Activated naive CD4-positive, alpha-beta T cell treated with anti-CD3 and anti-CD28 coated beads for 36 hours (primary cell): ENCODE data around the gene POSTN. TPM values are rescaled to one million over a fixed set of nuclear protein-coding genes. Genes with fewer than 3 reads are reported as not detected.

Source experiments
- CTCF ChIA-PET: fragments of 350-600 bp; sonication (Branson Sonifier 250); formaldehyde crosslinking; loops from one replicate; lab custom pipeline; 2021; ENCODE audit warnings: antibody characterized with exemption; lab: Charles Lee
- DNase-seq: peaks from one replicate; pipeline ENCODE4 v3.0.0-alpha.2; 2020
- H3K27ac Mint-ChIP-seq: one replicate; pipeline ENCODE4 v1.8.0; 2021; ENCODE audit warnings: mild to moderate bottlenecking, mixed read lengths
- H3K27me3 Mint-ChIP-seq: one replicate; pipeline ENCODE4 v1.8.0; 2021; ENCODE audit warnings: low read depth, mixed read lengths
- H3K36me3 Mint-ChIP-seq: one replicate; pipeline ENCODE4 v1.8.0; 2021; ENCODE audit warnings: low read depth, mixed read lengths
- H3K4me1 Mint-ChIP-seq: one replicate; pipeline ENCODE4 v1.8.0; 2021; ENCODE audit warnings: low read depth, mixed read lengths
- H3K4me3 Mint-ChIP-seq: one replicate; pipeline ENCODE4 v1.8.0; 2021; ENCODE audit warnings: mild to moderate bottlenecking, moderate library complexity, mixed read lengths
- H3K9me3 Mint-ChIP-seq: one replicate; pipeline ENCODE4 v1.8.0; 2021; ENCODE audit warnings: mixed read lengths
- intact Hi-C: fragments of 100-400 bp; cut with micrococcal nuclease; formaldehyde crosslinking; loops from one replicate; pipeline ENCODE4 v1.15.1; 2023
- total RNA-seq, 2 experiments: library from RNA; stranded (reverse); gene quantifications; one replicate each; pipeline ENCODE4 v1.2.3, GENCODE V29; 2021

The POSTN gene
- total RNA-seq, 2 experiments from 2014 or later, result not detected

DNA sequence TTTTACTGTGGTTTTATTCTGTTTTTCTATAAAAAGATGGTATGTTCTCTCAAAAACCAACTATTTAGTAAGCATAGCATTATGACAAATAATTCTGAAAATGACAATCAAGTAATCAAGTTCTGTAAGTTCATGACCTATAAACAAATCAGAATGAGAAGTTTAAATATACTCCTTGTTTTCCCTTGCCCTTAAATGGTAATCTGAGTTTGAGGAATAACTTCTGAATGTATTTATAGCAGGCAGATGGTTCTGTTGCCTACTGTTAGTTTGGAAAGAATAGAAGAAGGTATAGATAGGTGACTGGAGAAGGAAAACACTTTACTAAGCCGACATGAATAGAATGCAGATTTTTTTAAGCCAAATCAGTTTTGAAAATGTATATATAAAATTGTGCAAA lies 63.9 kb downstream of the POSTN start:
- no peak overlapping the region for H3K4me3 Mint-ChIP-seq
- H3K4me1 Mint-ChIP-seq, result no peaks in the 10 kb centered on the region
- intact Hi-C loops, result no loop called here
- no peaks in the 10 kb centered on the region for H3K36me3 Mint-ChIP-seq
- H3K9me3 Mint-ChIP-seq, result peaks cover 9% of the 10 kb centered on the region
- H3K27ac Mint-ChIP-seq, result no peak overlapping the region
- no peaks in the 10 kb centered on the region for H3K27me3 Mint-ChIP-seq
- CTCF ChIA-PET, result no interaction called here
- no peak for DNase-seq

DNA sequence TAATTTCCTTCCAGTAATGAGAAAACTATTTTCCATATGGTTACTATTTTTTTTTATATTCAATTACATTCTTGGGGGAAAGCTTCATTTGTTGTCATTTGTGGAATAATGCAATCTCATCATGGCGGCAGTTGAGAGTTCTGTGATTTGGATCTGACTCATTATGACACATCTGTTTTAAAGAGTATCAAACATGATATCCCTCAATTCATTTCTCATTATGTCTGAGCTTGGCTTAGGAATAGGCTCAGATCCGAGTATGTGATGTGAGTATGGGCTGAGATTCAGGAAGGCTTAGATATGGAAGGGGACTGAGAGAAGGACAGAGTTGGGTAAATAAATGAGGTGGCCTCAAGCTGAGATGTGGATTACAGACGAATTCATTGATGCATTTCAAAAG lies 64.4 kb downstream of the POSTN start:
- Mint-ChIP-seq H3K27me3 (no peaks in the 10 kb centered on the region), H3K4me1 (no peaks in the 10 kb centered on the region), H3K4me3 (no peak overlapping the region), H3K9me3 (peaks cover 10% of the 10 kb centered on the region), H3K27ac (no peak overlapping the region), H3K36me3 (no peaks in the 10 kb centered on the region)
- DNase-seq, result no peak
- intact Hi-C loops, result no loop called here
- CTCF ChIA-PET, result no interaction called here

DNA sequence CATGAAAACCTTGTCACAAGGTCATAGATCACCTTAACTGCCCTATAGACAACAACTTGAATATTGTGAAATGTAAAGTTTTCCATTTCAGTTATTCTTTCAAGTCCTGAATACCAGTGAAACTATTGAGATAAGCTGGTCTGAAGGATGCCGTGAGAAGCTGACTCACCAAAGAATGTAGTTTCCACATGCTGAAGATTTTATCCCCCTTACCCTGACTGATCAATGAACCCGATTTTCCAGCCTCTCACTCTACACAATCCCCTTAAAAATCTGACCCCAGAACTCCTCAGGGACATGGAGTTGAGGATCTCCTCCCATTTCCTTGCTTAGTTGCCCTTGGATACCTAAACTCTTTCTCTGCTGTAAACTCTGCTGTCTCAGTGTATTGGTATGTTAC lies 67.5 kb downstream of the POSTN start:
- no peaks in the 10 kb centered on the region for H3K36me3 Mint-ChIP-seq
- no peaks in the 10 kb centered on the region for H3K4me1 Mint-ChIP-seq
- no peaks in the 10 kb centered on the region for H3K27me3 Mint-ChIP-seq
- intact Hi-C loops, result no loop called here
- no peak for DNase-seq
- peaks cover 12% of the 10 kb centered on the region for H3K9me3 Mint-ChIP-seq
- no peak overlapping the region for H3K27ac Mint-ChIP-seq
- no peak overlapping the region for H3K4me3 Mint-ChIP-seq
- CTCF ChIA-PET, result no interaction called here

DNA sequence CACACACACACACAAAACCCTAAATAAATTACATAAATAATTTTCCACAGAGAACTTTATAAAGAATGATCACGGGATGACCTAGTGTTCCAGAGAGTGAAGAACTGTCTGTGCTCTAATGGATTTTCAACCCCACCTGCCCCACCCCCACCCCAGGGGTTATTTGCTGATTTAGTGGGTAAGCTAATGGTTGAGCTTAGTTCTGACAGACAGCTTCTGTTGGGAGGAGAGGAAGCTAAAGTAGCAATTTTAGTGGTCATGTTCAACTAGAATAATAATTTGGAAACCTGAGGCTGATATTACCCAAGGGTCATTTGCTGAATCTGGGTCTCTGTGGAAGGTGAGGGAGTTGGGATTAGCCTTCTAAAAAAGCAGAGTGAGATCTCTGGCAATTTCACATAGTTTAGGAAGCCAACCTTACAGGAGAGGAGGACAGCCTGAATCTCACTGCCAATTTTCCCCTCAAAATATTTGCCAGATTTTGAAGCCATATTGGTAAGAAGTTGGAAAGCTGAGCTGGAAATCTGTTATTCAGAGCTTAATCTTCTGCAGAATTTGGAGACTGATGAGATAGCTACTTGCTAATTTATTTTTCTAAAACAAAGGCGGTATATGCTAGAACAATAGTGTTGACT lies 68.7 kb downstream of the POSTN start:
- no peak for DNase-seq
- CTCF ChIA-PET, result no interaction called here
- H3K4me3 Mint-ChIP-seq, result no peak overlapping the region
- H3K27ac Mint-ChIP-seq, result no peak overlapping the region
- no peaks in the 10 kb centered on the region for H3K4me1 Mint-ChIP-seq
- H3K9me3 Mint-ChIP-seq, result peaks cover 10% of the 10 kb centered on the region
- intact Hi-C loops, result no loop called here
- no peaks in the 10 kb centered on the region for H3K36me3 Mint-ChIP-seq
- no peaks in the 10 kb centered on the region for H3K27me3 Mint-ChIP-seq

GRCh38 chr13:37526710-37527473 lies 71.7 kb downstream of the POSTN start:
- no peaks in the 10 kb centered on the region for H3K36me3 Mint-ChIP-seq
- H3K27me3 Mint-ChIP-seq, result no peaks in the 10 kb centered on the region
- intact Hi-C loops, result no loop called here
- no peaks in the 10 kb centered on the region for H3K4me1 Mint-ChIP-seq
- no peak for DNase-seq
- peaks cover 9% of the 10 kb centered on the region for H3K9me3 Mint-ChIP-seq
- no peak overlapping the region for H3K27ac Mint-ChIP-seq
- CTCF ChIA-PET, result no interaction called here
- no peak overlapping the region for H3K4me3 Mint-ChIP-seq

GRCh38 chr13:37515226-37515625 lies 83.3 kb downstream of the POSTN start:
- DNase-seq, result no peak
- Mint-ChIP-seq H3K36me3 (no peaks in the 10 kb centered on the region), H3K9me3 (no peaks in the 10 kb centered on the region), H3K4me1 (no peaks in the 10 kb centered on the region), H3K27ac (no peak overlapping the region), H3K27me3 (no peaks in the 10 kb centered on the region), H3K4me3 (no peak overlapping the region)
- intact Hi-C loops, result no loop called here
- CTCF ChIA-PET, result no interaction called here
